HG02678 (cell line): ENCODE results near the gene TTC32.

Experiments used
- ATAC-seq: cut with Tn5 transposase; IDR thresholded peaks from one replicate; pipeline ENCODE4 v1.9.1; 2021; ENCODE audit warnings: mild to moderate bottlenecking, moderate library complexity; ENCODE audit not compliant: unreplicated experiment

TTC32 gene

DNA sequence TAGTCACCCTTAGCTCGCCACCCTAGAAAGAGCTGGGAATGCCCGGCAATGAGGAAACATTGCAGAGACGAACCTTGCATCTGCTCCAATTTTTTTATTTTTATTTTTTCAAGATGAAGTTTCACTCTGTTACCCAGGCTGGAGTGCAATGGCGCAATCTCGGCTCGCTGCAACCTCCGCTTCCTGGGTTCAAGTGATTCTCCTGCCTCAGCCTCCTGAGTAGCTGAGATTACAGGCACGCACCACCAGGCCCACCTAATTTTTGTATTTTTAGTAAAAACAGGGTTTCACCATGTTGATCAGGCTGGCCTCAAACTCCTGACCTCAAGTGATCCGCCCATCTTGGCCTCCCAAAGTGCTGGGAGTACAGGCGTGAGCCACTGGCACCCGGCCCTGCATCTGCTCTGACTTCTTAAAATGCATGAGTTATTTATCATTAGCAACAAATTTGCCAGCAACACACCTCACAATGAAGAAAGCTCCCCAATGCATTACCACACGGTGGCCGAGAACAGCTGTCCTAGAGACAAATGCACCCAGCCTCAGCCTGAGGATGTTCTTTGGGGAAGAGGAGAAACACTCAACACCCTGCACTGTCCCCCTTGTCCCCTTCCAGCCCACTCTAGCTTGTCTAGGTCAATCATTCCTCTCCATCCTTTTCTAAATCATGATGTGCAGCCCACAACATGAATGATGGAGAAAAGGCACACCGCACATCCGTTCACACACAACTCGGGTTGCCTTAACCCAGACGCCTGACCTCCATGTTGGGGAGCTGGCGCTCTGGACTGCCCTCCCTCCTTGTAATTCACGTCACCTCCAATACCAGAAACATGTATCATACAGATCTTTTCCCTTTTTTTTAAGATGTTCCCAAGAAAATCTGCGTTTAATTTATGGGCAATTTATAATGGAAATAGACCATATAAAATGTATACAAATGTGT, 46.9 kb downstream of the TTC32 start:
- ATAC-seq: no peak

DNA sequence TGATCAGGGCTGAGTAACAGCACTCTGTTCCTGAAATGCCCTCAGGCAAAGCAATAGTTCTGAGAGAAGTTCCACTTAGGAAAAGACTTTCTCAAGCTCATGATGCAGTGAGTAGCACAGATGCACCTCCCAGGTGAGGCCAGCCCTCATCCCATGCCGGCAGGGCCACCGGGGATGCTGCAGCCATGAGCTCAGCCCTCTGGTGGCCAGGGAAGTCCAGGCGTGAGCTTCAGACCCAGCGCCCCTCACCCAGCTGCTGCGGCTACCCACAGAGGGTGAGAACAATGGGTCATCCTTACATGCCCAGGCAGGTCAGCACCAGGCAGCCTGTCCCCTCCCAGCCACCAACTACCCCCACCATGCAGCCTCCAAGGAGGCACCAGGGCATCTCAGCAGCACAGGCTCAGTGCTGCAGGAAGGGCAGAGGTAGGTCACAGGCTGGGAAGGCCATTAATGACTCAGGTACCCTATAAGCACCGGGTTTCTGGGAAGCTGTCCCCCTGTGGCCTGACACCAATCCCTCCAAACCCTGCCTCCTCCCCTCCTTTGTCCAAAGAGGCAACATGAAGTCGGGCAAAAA, 50.6 kb downstream of the TTC32 start:
- no peak for ATAC-seq

DNA sequence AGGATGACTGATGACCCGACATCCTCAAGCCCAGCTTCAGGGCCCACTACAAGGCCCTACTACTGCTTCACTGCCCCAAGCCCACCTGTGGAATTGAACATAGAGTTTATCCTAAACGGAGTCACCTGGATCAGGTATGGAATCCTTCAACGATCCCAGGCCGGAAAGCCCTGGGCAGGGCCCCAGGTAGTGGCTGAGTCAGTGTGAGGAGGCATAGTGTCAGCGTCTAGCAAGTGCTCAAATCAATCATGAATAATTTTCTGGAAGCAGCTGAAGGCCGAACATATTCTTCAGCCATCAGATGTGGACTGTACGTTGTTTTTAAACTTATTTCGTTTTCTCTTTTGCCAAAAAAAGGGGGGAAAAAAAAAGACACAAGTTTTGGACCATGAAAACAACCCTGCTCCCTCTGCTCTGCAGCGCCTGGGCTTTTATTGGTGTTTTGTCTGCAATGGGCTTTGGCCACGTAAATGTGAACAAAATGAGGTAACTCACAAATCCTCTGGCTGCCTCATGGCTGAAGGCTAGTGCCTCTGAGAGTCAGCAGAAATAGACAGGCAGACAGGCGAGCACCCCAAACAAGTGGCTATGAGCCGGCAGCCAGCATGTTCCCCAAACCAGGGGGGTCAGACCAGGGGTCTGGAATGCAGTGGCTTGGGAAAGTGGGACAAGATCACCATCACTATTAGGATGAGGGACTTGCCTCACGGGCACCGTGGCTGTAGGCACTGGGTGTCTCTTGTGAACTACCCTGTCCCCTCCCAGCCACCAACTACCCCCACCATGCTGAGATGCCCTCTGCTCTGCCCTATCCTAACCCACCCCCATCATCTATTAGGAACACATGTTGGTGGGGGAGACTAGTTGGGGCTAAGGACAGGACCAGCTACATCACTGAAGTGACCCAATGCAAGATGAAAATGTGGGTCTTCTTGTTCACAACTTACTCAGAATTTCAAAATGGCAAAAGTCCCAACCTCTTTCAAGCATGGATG, 51.4 kb downstream of the TTC32 start:
- no peak for ATAC-seq

DNA sequence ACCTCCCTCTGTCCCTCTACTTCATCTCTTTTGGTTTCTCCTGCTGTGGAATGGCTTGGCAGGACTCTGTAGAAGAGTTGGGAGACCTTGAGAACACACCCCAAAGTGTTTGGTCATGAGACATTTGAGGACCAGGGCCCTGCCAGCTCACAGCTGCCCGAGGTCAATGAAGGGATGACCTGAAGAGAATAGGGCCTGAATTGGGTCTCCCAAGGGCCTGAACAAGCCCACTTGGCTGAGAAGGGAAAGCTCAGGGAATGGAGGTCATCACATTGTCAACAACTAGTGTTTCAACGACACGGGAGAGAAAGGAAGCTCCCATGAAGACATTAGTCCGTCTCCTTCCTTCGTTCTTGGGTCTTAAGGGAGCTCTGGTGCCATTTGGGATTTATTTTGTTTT, 52.8 kb downstream of the TTC32 start:
- ATAC-seq: no peak

DNA sequence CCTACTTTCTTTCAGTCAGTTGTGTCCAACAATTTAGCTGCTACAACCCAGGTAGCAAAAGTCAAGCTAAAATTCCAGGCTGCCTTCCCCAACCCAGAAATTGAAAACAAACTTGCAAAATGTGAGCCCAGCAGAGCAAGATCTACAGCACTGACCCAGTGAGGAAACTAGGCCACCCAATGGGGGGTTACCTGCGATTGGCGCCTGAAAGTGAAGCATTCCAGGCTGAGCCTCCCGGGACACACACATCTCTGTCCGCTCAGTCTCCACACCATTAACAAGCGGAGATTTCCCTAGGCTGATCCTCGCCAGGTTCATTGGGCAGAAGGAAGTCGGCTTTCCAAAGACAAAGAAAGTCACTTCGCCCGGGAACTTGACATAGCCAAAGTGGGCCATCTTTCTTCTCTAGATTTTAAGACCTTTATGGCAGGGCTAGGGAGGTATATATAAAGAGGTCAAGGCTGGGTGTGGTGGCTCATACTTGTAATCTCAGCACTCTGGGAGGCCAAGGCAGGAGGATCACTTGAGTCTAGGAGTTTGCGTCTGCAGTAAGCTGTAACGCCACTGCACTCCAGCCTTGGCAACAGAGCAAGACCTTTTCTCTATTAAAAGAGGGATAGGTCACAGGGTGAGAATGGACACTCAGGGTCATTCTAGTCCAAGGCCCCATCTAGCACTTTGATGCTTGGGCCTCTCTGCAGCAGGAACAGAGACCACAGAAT, 53.6 kb downstream of the TTC32 start:
- no peak for ATAC-seq

DNA sequence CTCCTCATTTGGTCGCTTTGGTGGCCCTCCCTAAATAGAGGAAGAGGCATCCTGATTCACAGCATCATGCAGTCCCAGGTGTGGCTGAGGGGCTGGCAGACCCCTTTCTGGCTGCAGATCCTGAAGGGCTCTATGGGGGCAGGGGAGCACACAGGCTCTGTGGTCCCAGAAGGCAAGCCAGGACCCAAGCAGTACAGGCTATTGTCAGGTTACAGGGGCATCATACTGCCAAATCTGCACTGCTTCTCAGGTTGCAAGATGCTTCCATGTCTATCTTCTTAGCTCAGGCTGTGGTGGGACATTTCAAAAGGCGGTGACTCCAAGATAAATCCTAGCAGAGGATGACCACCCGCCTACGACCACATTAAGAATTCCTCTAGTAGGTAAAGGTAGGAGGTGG, 54.3 kb downstream of the TTC32 start:
- ATAC-seq: no peak
